Mucosa of descending colon (tissue), 3 donors: Measurements from ENCODE around the gene P2RY14. TPM values are rescaled to one million over a fixed set of nuclear protein-coding genes. Genes with fewer than 3 reads are reported as not detected.
"Not testable (repeated sequence)": the region's sequence is repeated elsewhere in the genome, so short reads cannot be mapped to it uniquely, and the experiment has no call there.

ENCODE experiments used
- ATAC-seq: fragments of 200-7000 bp; cut with Tn5 transposase; one replicate; pipeline ENCODE4 v1.9.1; 2020; ENCODE audit warnings: mild to moderate bottlenecking, moderate library complexity
- DNase-seq, 3 donors: peaks; one replicate each; pipeline ENCODE4 v3.0.0-alpha.2; 2020
- H3K36me3 ChIP-seq: fragments of 200-600 bp; one replicate; pipeline ENCODE4 v1.8.0; 2021; ENCODE audit warnings: low read depth, mild to moderate bottlenecking
- H3K4me1 ChIP-seq: fragments of 200-600 bp; one replicate; pipeline ENCODE4 v1.8.0; 2021; ENCODE audit warnings: low read depth, mild to moderate bottlenecking
- H3K4me3 ChIP-seq: fragments of 200-600 bp; one replicate; pipeline ENCODE4 v1.8.0; 2021; ENCODE audit warnings: mild to moderate bottlenecking
- H3K9me3 ChIP-seq: fragments of 200-600 bp; one replicate; pipeline ENCODE4 v1.8.0; 2021; ENCODE audit warnings: mild to moderate bottlenecking
- intact Hi-C, 2 donors: fragments of 100-400 bp; cut with DNase I in 1 of 2; cut with micrococcal nuclease in 1 of 2; formaldehyde crosslinking; loops; one replicate each; pipeline versions ENCODE4 v1.11.0 to v1.11.1; 2022; cut with DNase I, micrococcal nuclease
- total RNA-seq, 3 donors: library from RNA; stranded (reverse); fragmentation: NEBNext Ultra II Directional in 2 of 3; extraction: Animal tissue kit (Norgen Biotek cat#: 25700) in 2 of 3; gene quantifications; one replicate each; pipeline versions ENCODE4 v1.2.1 to v1.2.4, GENCODE V29; 2021 to 2023
- TF ChIP-seq, protein P1 (sequence below): fragments of 200-600 bp; IDR thresholded peaks from one replicate; pipeline ENCODE4 v1.8.0; 2022; ENCODE audit warnings: antibody characterized with exemption, mild to moderate bottlenecking
- donor health status: DM: no; HTN: no; CAD: no; lungs with moderate emphysema.
- donor health status: DM: no; HTN: no; CAD: no.
- donor health status: DM: no; HTN: yes; CAD: no.

Gene P2RY14
- total RNA-seq, 3 donors from 2014 or later: 3.9 to 18.2 (median 4.4) TPM

DNA sequence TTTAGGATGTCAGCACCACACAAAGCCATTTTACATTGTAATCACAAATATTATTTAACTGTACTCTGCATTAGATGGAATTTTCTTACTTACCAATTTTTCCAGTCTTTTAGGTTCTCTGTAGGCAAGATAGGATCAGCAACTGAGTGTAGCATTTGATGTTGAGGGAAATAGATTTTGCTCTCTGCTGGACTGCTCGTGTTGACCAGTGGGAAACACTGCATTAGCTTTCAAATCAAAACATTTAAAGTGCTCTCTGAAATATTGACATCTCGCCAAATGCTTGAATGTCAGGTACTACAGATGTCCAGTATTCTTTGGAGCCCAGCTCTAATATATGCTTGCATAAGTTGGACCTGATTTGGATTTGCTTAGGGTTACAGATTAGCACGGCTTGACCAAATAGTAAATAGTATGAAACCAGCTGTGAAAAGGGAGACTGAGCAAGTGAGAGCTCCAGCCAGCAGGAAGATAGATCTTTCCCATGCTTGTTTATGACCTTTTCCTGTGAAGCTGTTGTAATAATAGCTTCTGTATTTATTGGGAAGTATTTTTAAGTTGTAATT, 29.5 kb downstream of the P2RY14 start:
- ATAC-seq: no peak
- TF ChIP-seq, protein P1, sequence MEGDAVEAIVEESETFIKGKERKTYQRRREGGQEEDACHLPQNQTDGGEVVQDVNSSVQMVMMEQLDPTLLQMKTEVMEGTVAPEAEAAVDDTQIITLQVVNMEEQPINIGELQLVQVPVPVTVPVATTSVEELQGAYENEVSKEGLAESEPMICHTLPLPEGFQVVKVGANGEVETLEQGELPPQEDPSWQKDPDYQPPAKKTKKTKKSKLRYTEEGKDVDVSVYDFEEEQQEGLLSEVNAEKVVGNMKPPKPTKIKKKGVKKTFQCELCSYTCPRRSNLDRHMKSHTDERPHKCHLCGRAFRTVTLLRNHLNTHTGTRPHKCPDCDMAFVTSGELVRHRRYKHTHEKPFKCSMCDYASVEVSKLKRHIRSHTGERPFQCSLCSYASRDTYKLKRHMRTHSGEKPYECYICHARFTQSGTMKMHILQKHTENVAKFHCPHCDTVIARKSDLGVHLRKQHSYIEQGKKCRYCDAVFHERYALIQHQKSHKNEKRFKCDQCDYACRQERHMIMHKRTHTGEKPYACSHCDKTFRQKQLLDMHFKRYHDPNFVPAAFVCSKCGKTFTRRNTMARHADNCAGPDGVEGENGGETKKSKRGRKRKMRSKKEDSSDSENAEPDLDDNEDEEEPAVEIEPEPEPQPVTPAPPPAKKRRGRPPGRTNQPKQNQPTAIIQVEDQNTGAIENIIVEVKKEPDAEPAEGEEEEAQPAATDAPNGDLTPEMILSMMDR: no peak
- Histone ChIP-seq H3K4me3 (no peak overlapping the region), H3K36me3 (no peaks in the 10 kb centered on the region), H3K9me3 (no peaks in the 10 kb centered on the region), H3K4me1 (no peaks in the 10 kb centered on the region)
- DNase-seq: no peak
- intact Hi-C loops: no loop called here

DNA sequence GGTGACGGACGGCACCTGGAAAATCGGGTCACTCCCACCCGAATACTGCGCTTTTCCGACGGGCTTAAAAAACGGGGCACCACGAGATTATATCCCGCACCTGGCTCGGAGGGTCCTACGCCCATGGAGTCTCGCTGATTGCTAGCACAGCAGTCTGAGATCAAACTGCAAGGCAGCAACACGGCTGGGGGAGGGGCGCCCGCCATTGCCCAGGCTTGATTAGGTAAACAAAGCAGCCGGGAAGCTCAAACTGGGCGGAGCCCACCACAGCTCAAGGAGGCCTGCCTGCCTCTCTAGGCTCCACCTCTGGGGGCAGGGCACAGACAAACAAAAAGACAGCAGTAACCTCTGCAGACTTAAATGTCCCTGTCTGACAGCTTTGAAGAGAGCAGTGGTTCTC, 36.3 kb downstream of the P2RY14 start:
- DNase-seq, intact Hi-C loops, H3K4me1 ChIP-seq, H3K4me3 ChIP-seq, H3K36me3 ChIP-seq, ATAC-seq, H3K9me3 ChIP-seq: not testable (repeated sequence)

- DNase-seq (no peak), ATAC-seq (no peak)
- intact Hi-C loops: no loop called here
- Histone ChIP-seq H3K9me3 (no peaks in the 10 kb centered on the region), H3K36me3 (no peaks in the 10 kb centered on the region), H3K4me3 (no peak overlapping the region), H3K4me1 (no peaks in the 10 kb centered on the region)
- TF ChIP-seq, protein P1: no peak
Measured at GRCh38 chr3:151236736-151237135, 41.6 kb downstream of the P2RY14 start.

- Histone ChIP-seq H3K36me3 (no peaks in the 10 kb centered on the region), H3K4me3 (no peak overlapping the region), H3K4me1 (no peaks in the 10 kb centered on the region), H3K9me3 (no peaks in the 10 kb centered on the region)
- intact Hi-C loops: no loop called here
- DNase-seq (peak in 1 of 3 donors; percentile 30), ATAC-seq (no peak)
- TF ChIP-seq, protein P1: no peak
Measured at GRCh38 chr3:151236316-151236715, 42.0 kb downstream of the P2RY14 start.

DNA sequence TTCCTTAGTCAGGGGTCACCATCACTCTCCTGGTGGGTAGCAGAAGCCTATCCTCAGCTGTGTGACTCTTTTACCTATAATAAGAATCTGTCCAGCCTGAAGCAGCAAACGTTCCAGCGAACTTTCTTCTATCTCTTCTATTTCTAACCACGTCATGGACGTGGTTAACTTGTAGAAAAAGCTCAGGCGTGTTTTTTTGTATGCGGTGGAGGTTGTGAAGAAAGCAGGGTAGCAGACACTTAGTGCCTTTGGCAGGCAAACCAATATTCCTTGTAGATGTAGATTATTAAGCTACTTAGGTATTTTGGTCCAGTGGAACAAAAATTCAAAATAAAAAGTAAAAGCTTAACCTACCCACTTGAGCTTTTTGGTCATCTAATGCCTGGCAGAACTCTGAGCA, 43.5 kb downstream of the P2RY14 start:
- DNase-seq: no peak
- intact Hi-C loops: no loop called here
- ATAC-seq: no peak

GRCh38 chr3:151232991-151233390, 45.4 kb downstream of the P2RY14 start:
- Histone ChIP-seq H3K9me3 (no peaks in the 10 kb centered on the region), H3K4me1 (peaks cover 7% of the 10 kb centered on the region), H3K36me3 (no peaks in the 10 kb centered on the region), H3K4me3 (no peak overlapping the region)
- ATAC-seq (no peak), DNase-seq (no peak)
- TF ChIP-seq, protein P1: no peak
- intact Hi-C loops: no loop called here

More for the DNA sequence above, 43.5 kb downstream of the P2RY14 start:
- Histone ChIP-seq H3K4me1 (no peaks in the 10 kb centered on the region), H3K36me3 (no peaks in the 10 kb centered on the region), H3K9me3 (no peaks in the 10 kb centered on the region), H3K4me3 (no peak overlapping the region)
- TF ChIP-seq, protein P1: no peak

- H3K9me3 ChIP-seq, H3K36me3 ChIP-seq, DNase-seq, H3K4me3 ChIP-seq, ATAC-seq, H3K4me1 ChIP-seq, intact Hi-C loops: not testable (repeated sequence)
Measured at GRCh38 chr3:151232403-151232802, 45.9 kb downstream of the P2RY14 start.
